Gastroesophageal sphincter (tissue), 3 donors: ENCODE data around the gene TAS2R16.

Experiments used
- CTCF ChIP-seq, 4 experiments: fragments of 200-600 bp in 2 of 4; fragments of 450-650 bp in 2 of 4; sonication (generic) in 1 of 4; IDR thresholded peaks; one replicate each; pipeline ENCODE4 v1.5.1; 2017 to 2019; ENCODE audit warnings: antibody characterized with exemption in 4 of 4, mild to moderate bottlenecking in 2 of 4, moderate library complexity in 2 of 4
- EP300 ChIP-seq: sonication (generic); formaldehyde crosslinking; IDR thresholded peaks from one replicate; pipeline ENCODE4 v1.6.1; 2017; ENCODE audit warnings: antibody characterized with exemption, mild to moderate bottlenecking
- POLR2A ChIP-seq, 2 donors: fragments of 450-650 bp; IDR thresholded peaks; one replicate each; pipeline ENCODE4 v1.6.1; 2017; ENCODE audit warnings: antibody characterized with exemption in 2 of 2, mild to moderate bottlenecking in 2 of 2, moderate library complexity in 1 of 2
- POLR2AphosphoS5 ChIP-seq: sonication (generic); formaldehyde crosslinking; IDR thresholded peaks from one replicate; pipeline ENCODE4 v1.6.1; 2017; ENCODE audit warnings: antibody characterized with exemption

GRCh38 chr7:122989041-122989440 lies 6.5 kb downstream of the TAS2R16 start:
- TF ChIP-seq POLR2A (IDR thresholded peaks at IDR 0.05), result no peak
- no peak for TF ChIP-seq CTCF (IDR thresholded peaks at IDR 0.05)
- no peak for TF ChIP-seq POLR2AphosphoS5
- no peak for TF ChIP-seq EP300
